ENCODE data around the gene GREB1. TPM values are rescaled to one million over a fixed set of nuclear protein-coding genes. Genes with fewer than 3 reads are reported as not detected.

GREB1 gene
- total and polyA plus RNA-seq, 8 donors = 3.5 to 16.1 (median 5.9) TPM

DNA sequence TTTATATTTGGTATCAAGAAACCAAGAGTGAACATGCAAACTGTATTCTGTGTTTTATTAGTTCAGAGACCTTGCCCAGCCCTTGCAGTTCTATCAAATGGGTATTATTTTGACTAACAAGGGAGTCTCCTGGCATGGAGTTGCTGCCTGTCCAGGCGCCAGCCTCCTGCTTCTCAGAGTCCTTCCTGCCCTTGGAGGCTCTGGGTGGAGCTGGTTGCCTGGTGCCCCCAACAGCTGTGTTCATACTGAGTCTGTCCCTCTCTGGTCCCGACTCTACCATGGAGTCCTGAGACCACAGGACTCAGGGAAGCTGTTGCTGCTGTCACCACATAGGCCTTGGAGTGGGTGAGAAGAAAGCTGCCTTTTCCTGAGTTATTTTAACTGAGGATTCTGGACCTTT is 26.3 kb upstream of the GREB1 start:
- no peaks in the 10 kb centered on the region for H3K9me3 ChIP-seq
- no peaks in the 10 kb centered on the region for H3K36me3 ChIP-seq
- H3K27me3 ChIP-seq = no peaks in the 10 kb centered on the region
- no peak for DNase-seq
- no peak for ATAC-seq
- TF ChIP-seq, protein P1, sequence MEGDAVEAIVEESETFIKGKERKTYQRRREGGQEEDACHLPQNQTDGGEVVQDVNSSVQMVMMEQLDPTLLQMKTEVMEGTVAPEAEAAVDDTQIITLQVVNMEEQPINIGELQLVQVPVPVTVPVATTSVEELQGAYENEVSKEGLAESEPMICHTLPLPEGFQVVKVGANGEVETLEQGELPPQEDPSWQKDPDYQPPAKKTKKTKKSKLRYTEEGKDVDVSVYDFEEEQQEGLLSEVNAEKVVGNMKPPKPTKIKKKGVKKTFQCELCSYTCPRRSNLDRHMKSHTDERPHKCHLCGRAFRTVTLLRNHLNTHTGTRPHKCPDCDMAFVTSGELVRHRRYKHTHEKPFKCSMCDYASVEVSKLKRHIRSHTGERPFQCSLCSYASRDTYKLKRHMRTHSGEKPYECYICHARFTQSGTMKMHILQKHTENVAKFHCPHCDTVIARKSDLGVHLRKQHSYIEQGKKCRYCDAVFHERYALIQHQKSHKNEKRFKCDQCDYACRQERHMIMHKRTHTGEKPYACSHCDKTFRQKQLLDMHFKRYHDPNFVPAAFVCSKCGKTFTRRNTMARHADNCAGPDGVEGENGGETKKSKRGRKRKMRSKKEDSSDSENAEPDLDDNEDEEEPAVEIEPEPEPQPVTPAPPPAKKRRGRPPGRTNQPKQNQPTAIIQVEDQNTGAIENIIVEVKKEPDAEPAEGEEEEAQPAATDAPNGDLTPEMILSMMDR (IDR thresholded peaks at IDR 0.05) = no peak
- peaks cover 3 to 8% (median 7%) of the 10 kb centered on the region in 3 donors for H3K4me1 ChIP-seq
- WGBS, 2 donors = 76 to 88% methylated on average over 2 of the region's 2 CpGs
- intact Hi-C loops (cut with DNase I) = no loop called here
- no peak overlapping the region for H3K4me3 ChIP-seq
- no peak for FAIRE-seq
- H3K27ac ChIP-seq = no peak overlapping the region

DNA sequence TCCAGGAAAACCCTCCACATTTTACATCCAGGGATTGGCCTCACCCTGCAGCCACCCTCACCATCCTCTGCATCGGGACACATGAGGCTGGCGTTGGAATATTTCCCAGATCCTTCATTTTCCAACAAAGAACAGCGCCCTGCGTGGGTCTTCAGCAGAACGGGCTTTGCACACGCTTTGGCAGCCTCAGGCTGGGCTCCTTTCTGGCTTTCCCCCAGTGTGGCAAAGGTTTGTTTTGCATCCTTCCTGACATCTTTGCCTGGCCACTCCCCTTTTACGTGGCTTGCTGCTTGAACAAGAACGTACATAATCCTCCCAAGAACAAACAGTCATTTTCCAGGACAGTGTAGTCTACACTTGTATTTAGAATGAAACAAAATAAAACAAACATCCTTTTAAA is 25.6 kb upstream of the GREB1 start:
- intact Hi-C loops (cut with DNase I) = no loop called here
- 89% methylated on average over 8 of the region's 8 CpGs for WGBS, 2 donors
- FAIRE-seq = no peak
- Histone ChIP-seq H3K27ac (no peak overlapping the region), H3K4me3 (no peak overlapping the region), H3K27me3 (no peaks in the 10 kb centered on the region), H3K4me1 (peaks cover 3 to 8% (median 7%) of the 10 kb centered on the region in 3 donors), H3K9me3 (no peaks in the 10 kb centered on the region), H3K36me3 (no peaks in the 10 kb centered on the region)
- ATAC-seq = no peak
- TF ChIP-seq, protein P1 (IDR thresholded peaks at IDR 0.05) = no peak
- no peak for DNase-seq

DNA sequence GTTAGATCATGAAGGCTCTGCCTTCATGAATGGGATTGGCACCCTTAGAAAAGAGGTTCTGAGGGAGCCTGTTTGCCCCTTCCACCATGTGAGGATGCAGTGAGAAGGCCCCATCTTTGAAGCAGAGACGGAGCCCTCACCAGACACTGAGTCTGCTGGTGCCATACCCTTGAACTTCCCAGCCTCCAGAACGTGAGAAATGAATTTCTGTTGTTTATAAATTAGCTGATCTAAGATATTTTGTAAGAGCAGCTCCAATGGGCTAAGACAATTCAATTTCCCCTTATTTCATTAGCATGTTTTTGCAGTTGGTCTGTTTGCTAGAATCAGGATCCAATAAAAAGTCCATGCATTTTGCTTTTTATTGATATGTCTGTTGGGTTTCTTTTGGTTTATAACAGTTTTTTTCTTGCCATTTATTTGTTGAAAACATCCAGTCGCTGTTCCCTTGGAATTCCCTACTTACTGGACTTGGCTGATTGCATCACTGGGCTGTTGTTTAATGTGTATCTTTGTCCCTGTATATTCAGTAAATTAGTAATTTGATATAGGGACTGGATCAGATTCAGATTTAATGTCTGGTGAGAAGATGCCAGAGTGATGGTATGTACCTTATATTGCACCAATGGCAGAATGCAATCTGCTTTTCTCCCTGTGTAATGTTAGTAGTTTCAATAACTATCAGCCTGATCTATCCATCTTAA is 24.0 kb upstream of the GREB1 start:
- no peak for FAIRE-seq
- no peak overlapping the region for H3K27ac ChIP-seq
- no peak overlapping the region for H3K4me3 ChIP-seq
- H3K4me1 ChIP-seq = peaks cover 3 to 8% (median 7%) of the 10 kb centered on the region in 3 donors
- ATAC-seq = no peak
- WGBS, 2 donors = 79 to 85% methylated on average over 3 of the region's 3 CpGs
- no peaks in the 10 kb centered on the region for H3K27me3 ChIP-seq
- no peaks in the 10 kb centered on the region for H3K36me3 ChIP-seq
- no peak for DNase-seq
- intact Hi-C loops (cut with DNase I) = no loop called here
- H3K9me3 ChIP-seq = no peaks in the 10 kb centered on the region
- TF ChIP-seq, protein P1 (IDR thresholded peaks at IDR 0.05) = no peak

DNA sequence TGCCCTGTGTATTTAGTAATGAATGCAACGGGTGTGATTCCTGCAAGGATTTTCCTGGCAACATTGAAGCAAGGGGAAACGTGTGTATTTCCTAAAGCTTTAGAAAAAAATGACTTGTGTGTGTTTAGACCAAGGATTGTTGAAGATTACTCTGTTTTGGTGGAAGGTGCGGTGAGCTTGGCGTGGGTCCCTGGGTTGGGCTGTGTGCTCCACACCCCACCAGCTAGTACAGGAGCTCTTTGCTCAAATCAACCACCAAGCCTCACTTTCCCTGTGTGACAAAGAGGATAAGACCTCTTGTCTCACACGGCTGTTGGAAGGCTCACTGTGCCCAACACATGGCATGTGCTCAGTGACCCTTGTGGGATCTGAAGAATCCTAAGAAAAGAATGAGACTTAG is 21.4 kb upstream of the GREB1 start:
- DNase-seq (no peak), ATAC-seq (no peak), FAIRE-seq (no peak)
- TF ChIP-seq, protein P1 (IDR thresholded peaks at IDR 0.05) = no peak
- no peaks in the 10 kb centered on the region for H3K27me3 ChIP-seq
- H3K9me3 ChIP-seq = no peaks in the 10 kb centered on the region
- no peak overlapping the region for H3K4me3 ChIP-seq
- intact Hi-C loops (cut with DNase I) = no loop called here
- no peaks in the 10 kb centered on the region for H3K4me1 ChIP-seq
- H3K27ac ChIP-seq = no peak overlapping the region
- WGBS, 2 donors = 72 to 75% methylated on average over 5 of the region's 5 CpGs
- no peaks in the 10 kb centered on the region for H3K36me3 ChIP-seq

DNA sequence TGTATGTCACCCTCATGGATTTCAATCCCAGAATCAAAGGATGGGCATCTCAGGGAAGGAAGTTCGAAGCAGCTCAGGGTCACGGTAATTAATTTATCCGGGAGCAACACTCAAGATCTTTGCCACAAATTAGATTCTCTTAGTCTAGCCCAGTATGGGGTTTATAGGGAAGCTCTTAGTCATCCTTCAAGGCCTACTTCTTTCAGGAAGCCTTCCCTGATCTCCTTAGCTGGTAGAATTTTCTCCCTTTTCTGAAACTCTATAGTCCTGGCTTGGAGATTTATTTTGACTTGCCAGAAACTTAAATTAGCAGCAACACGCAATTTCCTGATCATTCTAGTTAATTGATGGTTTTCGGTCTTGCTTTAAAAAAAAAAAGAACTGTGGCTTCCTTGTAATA is 20.5 kb upstream of the GREB1 start:
- Histone ChIP-seq H3K4me1 (no peaks in the 10 kb centered on the region), H3K27me3 (no peaks in the 10 kb centered on the region), H3K27ac (no peak overlapping the region), H3K9me3 (no peaks in the 10 kb centered on the region), H3K4me3 (no peak overlapping the region), H3K36me3 (no peaks in the 10 kb centered on the region)
- WGBS, 2 donors = 94 to 95% methylated on average over 5 of the region's 5 CpGs
- TF ChIP-seq, protein P1 (IDR thresholded peaks at IDR 0.05) = no peak
- FAIRE-seq (no peak), DNase-seq (no peak), ATAC-seq (no peak)
- intact Hi-C loops (cut with DNase I) = no loop called here
